Endothelial cell of umbilical vein (primary cell): ENCODE results near the gene FAM53A.

ENCODE experiments used
- EZH2 ChIP-seq: IDR thresholded peaks from 2 replicates; pipeline ENCODE4 v1.6.1; 2012; ENCODE audit warnings: borderline replicate concordance, low read depth, mild to moderate bottlenecking, moderate library complexity, low read length, inconsistent platforms; ENCODE audit not compliant: severe bottlenecking
- POLR2AphosphoS5 ChIP-seq: IDR thresholded peaks from 2 replicates; pipeline ENCODE4 v1.6.1; 2012; ENCODE audit warnings: low read depth, mild to moderate bottlenecking, control low read depth, low read length, moderate library complexity; ENCODE audit not compliant: insufficient read depth

DNA sequence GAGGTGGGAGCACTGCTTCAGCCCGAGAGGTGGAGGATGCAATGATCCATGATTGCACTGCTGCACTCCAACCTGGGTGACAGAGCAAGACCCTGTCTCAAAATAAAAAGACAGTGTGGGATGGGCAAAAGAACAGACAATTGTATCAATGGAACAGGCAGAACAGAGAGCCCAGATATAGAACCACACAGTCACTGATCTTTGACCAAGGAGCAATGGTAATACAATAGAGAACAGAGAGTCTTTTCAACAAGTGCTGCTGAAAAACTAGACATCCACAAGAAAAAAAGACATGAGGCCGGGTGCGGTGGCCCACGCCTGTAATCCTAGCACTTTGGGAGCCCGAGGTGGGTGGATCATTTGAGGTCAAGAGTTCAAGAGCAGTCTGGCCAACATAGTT is 5.9 kb downstream of the FAM53A start:
- TF ChIP-seq POLR2AphosphoS5, result no peak
- TF ChIP-seq EZH2, result no peak
